Neuron (in vitro differentiated cells): ENCODE measurements around the gene WIPF3.
"Not testable (repeated sequence)": the region's sequence is repeated elsewhere in the genome, so short reads cannot be mapped to it uniquely, and the experiment has no call there.

Experiments
- H2AFZ ChIP-seq: one replicate; pipeline ENCODE4 v1.6.1; 2013; ENCODE audit warnings: low read depth, mild to moderate bottlenecking, inconsistent platforms, low read length, moderate library complexity
- H3K27me3 ChIP-seq: one replicate; pipeline ENCODE4 v1.6.1; 2013; ENCODE audit warnings: low read length; ENCODE audit not compliant: insufficient read depth
- H3K36me3 ChIP-seq: one replicate; pipeline ENCODE4 v1.6.1; 2013; ENCODE audit warnings: low read length; ENCODE audit not compliant: insufficient read depth
- H3K4me1 ChIP-seq: one replicate; pipeline ENCODE4 v1.6.1; 2013; ENCODE audit warnings: low read length; ENCODE audit not compliant: insufficient read depth
- H3K4me3 ChIP-seq: 2 replicates; pipeline ENCODE4 v1.5.1; 2013; ENCODE audit warnings: mild to moderate bottlenecking, low read length, moderate library complexity
- H3K9me3 ChIP-seq: one replicate; pipeline ENCODE4 v1.6.1; 2013; ENCODE audit warnings: low read length

WIPF3 gene

GRCh38 chr7:29951206-29951605 is 144.9 kb downstream of the WIPF3 start:
- peaks cover 81% of the 10 kb centered on the region for H3K36me3 ChIP-seq
- H2AFZ ChIP-seq: no peak overlapping the region
- no peaks in the 10 kb centered on the region for H3K4me1 ChIP-seq
- peaks cover 14% of the 10 kb centered on the region for H3K9me3 ChIP-seq
- no peaks in the 10 kb centered on the region for H3K27me3 ChIP-seq
- no peak overlapping the region for H3K4me3 ChIP-seq

DNA sequence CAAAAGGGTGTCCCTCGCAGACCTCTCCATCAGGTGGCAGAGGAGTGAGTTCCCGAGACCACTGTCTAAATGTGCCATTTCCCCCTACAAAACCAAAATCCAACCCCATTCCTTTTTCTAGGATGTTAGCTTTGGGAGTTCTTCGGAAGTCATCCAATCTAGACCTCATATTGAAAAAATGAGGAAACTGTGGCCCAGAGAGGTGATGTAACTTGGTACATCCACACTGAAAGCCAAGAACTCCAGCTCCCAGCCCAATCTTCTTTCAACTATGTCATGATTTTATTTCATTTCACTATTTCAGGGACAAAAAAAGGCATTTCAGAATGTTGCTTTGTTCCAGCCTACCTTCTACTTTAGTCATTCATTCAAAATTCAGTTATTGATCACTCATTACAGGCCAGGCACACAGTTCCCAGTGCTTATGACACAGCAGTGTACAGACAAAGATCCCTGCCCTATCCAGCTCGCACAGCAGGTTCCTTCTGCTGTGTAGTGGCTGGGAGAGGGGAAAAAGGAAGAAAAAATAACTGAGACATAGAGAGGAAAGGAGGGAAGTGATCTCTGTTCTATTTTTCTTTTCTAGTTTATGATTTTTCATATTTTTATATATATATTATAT is 147.5 kb downstream of the WIPF3 start:
- Histone ChIP-seq H3K36me3 (peaks cover 62% of the 10 kb centered on the region), H3K9me3 (peaks cover 14% of the 10 kb centered on the region), H3K27me3 (no peaks in the 10 kb centered on the region), H3K4me3 (no peak overlapping the region), H2AFZ (no peak overlapping the region), H3K4me1 (peaks cover 3% of the 10 kb centered on the region)

DNA sequence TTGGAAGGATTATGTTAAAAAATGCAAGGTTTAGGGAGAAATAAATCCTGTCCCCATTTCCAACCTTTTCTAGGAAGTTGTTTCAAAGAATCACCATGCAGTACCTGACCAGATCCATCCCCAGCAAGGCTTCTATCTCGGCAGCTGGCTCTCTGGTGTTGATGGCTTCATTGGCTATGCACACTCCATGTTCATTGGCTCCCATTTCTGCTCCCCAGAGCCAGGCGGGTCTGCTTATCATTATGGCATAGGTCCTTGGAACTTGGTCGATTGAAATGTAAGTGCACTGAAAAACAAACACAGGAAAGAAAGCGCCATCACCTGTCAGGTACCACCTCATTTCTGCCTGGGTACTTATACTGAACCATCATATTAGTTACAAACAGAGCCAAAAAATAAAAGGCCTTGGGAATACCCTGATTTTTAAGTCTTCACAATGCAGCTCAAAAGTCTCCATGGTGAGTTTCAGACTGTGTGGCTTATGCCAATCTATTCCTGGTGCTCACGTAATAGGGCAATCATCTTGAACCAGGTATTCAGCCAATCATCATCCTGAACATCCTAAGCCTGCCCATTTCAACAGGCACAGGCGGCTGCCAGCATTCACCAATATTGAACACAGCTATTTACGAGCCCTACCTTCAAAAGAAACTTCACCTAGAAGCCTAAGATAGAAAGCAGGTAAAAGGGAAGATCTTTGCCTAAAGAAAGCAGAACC is 148.9 kb downstream of the WIPF3 start:
- peaks cover 3% of the 10 kb centered on the region for H3K4me1 ChIP-seq
- H3K36me3 ChIP-seq: peaks cover 65% of the 10 kb centered on the region

GRCh38 chr7:29955799-29956486 is 149.6 kb downstream of the WIPF3 start:
- H3K27me3 ChIP-seq: no peaks in the 10 kb centered on the region
- H3K4me3 ChIP-seq: no peak overlapping the region
- H3K4me1 ChIP-seq: peaks cover 3% of the 10 kb centered on the region
- H2AFZ ChIP-seq: no peak overlapping the region
- H3K9me3 ChIP-seq: peaks cover 7% of the 10 kb centered on the region
- peaks cover 60% of the 10 kb centered on the region for H3K36me3 ChIP-seq

More for the DNA sequence above, 148.9 kb downstream of the WIPF3 start:
- H3K27me3 ChIP-seq: no peaks in the 10 kb centered on the region
- H3K9me3 ChIP-seq: peaks cover 10% of the 10 kb centered on the region
- no peak overlapping the region for H2AFZ ChIP-seq
- no peak overlapping the region for H3K4me3 ChIP-seq

DNA sequence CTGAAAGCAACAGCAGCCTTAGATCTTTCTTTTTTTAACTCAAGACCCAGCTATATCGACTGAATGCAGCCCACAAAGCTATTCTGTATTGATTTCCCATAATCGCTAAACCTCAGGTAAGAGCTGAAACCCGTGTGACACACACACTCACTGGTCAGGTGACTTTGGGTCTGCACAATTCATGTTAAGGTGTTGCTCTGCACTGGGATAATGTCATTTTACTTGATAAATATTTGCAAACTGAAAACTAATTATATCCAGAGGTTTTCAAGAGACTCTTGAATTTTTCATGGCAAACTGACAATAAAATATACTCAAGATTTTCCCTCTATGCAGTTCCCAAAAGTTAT is 150.2 kb downstream of the WIPF3 start:
- Histone ChIP-seq H3K4me3 (no peak overlapping the region), H3K4me1 (peaks cover 3% of the 10 kb centered on the region), H3K27me3 (no peaks in the 10 kb centered on the region), H3K36me3 (peaks cover 54% of the 10 kb centered on the region), H2AFZ (no peak overlapping the region), H3K9me3 (peaks cover 2% of the 10 kb centered on the region)

DNA sequence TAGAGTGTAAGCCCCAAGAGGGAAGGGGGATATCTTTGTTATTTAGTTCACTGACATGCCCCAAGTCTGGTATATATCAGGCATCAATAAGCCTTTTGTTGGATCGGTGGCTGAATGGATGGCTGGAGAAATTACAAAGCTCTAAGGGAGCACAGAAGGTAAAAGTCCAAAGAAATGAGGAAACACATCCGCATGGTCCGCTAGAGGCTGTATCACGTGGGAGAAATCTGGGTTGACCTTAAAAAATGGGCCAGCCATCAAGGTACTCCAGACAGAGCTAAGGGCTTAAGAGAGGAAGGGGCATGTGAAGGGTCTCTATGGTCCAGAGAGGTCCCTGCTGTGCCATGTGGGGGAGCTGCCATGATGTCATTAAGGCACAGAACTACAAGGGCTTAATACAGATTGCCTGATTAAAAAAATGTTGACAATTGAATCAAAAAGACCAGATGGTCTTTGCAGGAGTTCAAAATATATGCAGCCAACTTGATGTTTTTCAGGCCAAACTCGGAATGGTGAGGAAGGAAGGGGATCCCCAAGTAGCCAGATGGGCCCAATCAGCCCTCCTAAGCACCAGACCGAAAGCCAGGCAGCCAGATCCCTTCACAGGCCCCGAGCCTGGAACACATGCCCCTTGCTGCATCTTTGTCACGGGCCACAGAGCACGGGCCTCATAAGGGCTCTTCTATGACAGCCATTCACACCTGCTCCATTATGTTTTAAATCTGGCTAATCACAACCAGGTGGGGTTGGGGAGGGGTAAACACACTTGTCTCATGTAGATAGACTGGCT is 151.4 kb downstream of the WIPF3 start:
- H3K4me3 ChIP-seq: no peak overlapping the region
- H3K4me1 ChIP-seq: peaks cover 3% of the 10 kb centered on the region
- H3K9me3 ChIP-seq: peaks cover 5% of the 10 kb centered on the region
- H2AFZ ChIP-seq: no peak overlapping the region
- no peaks in the 10 kb centered on the region for H3K27me3 ChIP-seq
- H3K36me3 ChIP-seq: peaks cover 42% of the 10 kb centered on the region

- Histone ChIP-seq H2AFZ (no peak overlapping the region), H3K4me3 (no peak overlapping the region), H3K27me3 (no peaks in the 10 kb centered on the region), H3K9me3 (peaks cover 5% of the 10 kb centered on the region), H3K36me3 (peaks cover 38% of the 10 kb centered on the region), H3K4me1 (peaks cover 3% of the 10 kb centered on the region)
These were observed 152.5 kb downstream of the WIPF3 start for GRCh38 chr7:29958667-29959358.

GRCh38 chr7:29961611-29962010 is 155.3 kb downstream of the WIPF3 start:
- H3K4me3 ChIP-seq, H3K4me1 ChIP-seq, H2AFZ ChIP-seq, H3K27me3 ChIP-seq, H3K9me3 ChIP-seq: not testable (repeated sequence)
- H3K36me3 ChIP-seq: peaks cover 30% of the 10 kb centered on the region

GRCh38 chr7:29962035-29962434 is 155.7 kb downstream of the WIPF3 start:
- Histone ChIP-seq H3K36me3 (peaks cover 31% of the 10 kb centered on the region), H3K4me3 (no peak overlapping the region)

DNA sequence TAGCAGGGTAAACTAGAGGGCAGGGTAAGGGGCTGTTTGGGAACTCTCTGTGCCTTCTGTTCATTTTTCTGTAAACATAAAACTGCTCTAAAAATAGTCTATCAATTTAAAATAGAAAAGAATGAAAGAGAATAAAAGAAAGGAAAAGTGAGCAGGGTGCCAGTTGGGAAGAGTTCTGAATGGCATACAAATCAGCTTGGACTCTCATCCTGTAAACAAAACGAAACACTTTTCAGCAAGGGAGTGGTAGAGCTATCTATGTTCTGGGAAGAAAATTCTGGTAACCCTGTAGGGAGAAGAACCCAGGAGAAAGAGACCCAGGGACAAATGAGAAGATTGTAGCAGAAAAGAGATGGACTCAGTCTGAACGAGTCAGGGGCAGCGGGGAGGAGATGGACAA is 158.7 kb downstream of the WIPF3 start:
- peaks cover 29% of the 10 kb centered on the region for H3K36me3 ChIP-seq
- H3K4me1 ChIP-seq: peaks cover 15% of the 10 kb centered on the region
- H3K4me3 ChIP-seq: no peak overlapping the region
- H3K27me3 ChIP-seq: no peaks in the 10 kb centered on the region
- H2AFZ ChIP-seq: no peak overlapping the region
- peaks cover 10% of the 10 kb centered on the region for H3K9me3 ChIP-seq

More at GRCh38 chr7:29962035-29962434, 155.7 kb downstream of the WIPF3 start:
- H3K9me3 ChIP-seq: peaks cover 5% of the 10 kb centered on the region
- no peaks in the 10 kb centered on the region for H3K27me3 ChIP-seq
- H3K4me1 ChIP-seq: no peaks in the 10 kb centered on the region
- H2AFZ ChIP-seq: no peak overlapping the region
